DND-41 (cell line): ENCODE results near the gene MAN2B2.

Experiments used
- ATAC-seq: fragments of 200-7000 bp; cut with Tn5 transposase; 3 replicates; pipeline ENCODE4 v1.9.1; 2021; ENCODE audit warnings: low read depth; ENCODE audit not compliant: insufficient read depth
- DNase-seq: peaks from one replicate; pipeline ENCODE4 v3.0.0-alpha.2; 2020
- H2AFZ ChIP-seq: 2 replicates; pipeline ENCODE4 v1.6.0; 2012; ENCODE audit warnings: low read depth, low read length
- H3K27ac ChIP-seq: 2 replicates; pipeline ENCODE4 v1.5.1; 2012; ENCODE audit warnings: low read length, inconsistent platforms
- H3K27me3 ChIP-seq: fragments of 200-600 bp; sonication (generic); 2 replicates; pipeline ENCODE4 v1.6.0; 2012; ENCODE audit warnings: low read length, mild to moderate bottlenecking, inconsistent platforms; ENCODE audit not compliant: insufficient read depth, poor library complexity
- H3K36me3 ChIP-seq: 2 replicates; pipeline ENCODE4 v1.5.1; 2012; ENCODE audit warnings: low read length, inconsistent platforms; ENCODE audit not compliant: insufficient read depth
- H3K4me1 ChIP-seq: 2 replicates; pipeline ENCODE4 v1.5.1; 2012; ENCODE audit warnings: mild to moderate bottlenecking, low read length; ENCODE audit not compliant: insufficient read depth
- H3K4me2 ChIP-seq: 2 replicates; pipeline ENCODE4 v1.6.0; 2012; ENCODE audit warnings: mild to moderate bottlenecking, moderate library complexity, low read length, inconsistent platforms; ENCODE audit not compliant: insufficient read depth
- H3K4me3 ChIP-seq, 2 experiments: fragments of 200-600 bp in 1 of 2; shearing (Covaris generic) in 1 of 2; 2 replicates each; pipeline ENCODE4 v1.5.1; 2012 to 2016; ENCODE audit warnings: inconsistent platforms in 2 of 2, low read length in 2 of 2, mild to moderate bottlenecking in 2 of 2, low read depth in 1 of 2, moderate library complexity in 1 of 2
- H3K79me2 ChIP-seq: 2 replicates; pipeline ENCODE4 v1.6.0; 2012; ENCODE audit warnings: low read length, inconsistent platforms; ENCODE audit not compliant: insufficient read depth
- H3K9ac ChIP-seq: 2 replicates; pipeline ENCODE4 v1.6.0; 2012; ENCODE audit warnings: low read depth, mild to moderate bottlenecking, inconsistent platforms, low read length, moderate library complexity
- H3K9me3 ChIP-seq: 2 replicates; pipeline ENCODE4 v1.5.1; 2012; ENCODE audit warnings: low read length, moderate library complexity, mild to moderate bottlenecking, inconsistent platforms; ENCODE audit not compliant: insufficient read depth, severe bottlenecking
- H4K20me1 ChIP-seq: 2 replicates; pipeline ENCODE4 v1.6.0; 2012; ENCODE audit warnings: low read length; ENCODE audit not compliant: insufficient read depth
- EZH2 ChIP-seq: IDR thresholded peaks from 3 replicates; pipeline ENCODE4 v1.6.1; 2012; ENCODE audit warnings: borderline replicate concordance, low read depth, mild to moderate bottlenecking, moderate library complexity, low read length, inconsistent platforms; ENCODE audit not compliant: severe bottlenecking
- TF ChIP-seq, protein P1 (sequence below): IDR thresholded peaks from 2 replicates; pipeline ENCODE4 v1.5.1; 2012; ENCODE audit warnings: borderline replicate concordance, low read length, moderate library complexity, mild to moderate bottlenecking; ENCODE audit not compliant: poor library complexity, severe bottlenecking; ENCODE audit errors: extremely low read depth

The MAN2B2 gene

GRCh38 chr4:6640292-6641163 lies 65.5 kb downstream of the MAN2B2 start, which contains the start of gene MRFAP1:
Gene MRFAP1 (plus strand): TSS chr4:6640685. CDS start chr4:6640863, 178 bp downstream.
- peak within 1 kb of the TSS; percentile 95 for H3K27ac ChIP-seq
- no peak for TF ChIP-seq EZH2
- TF ChIP-seq, protein P1, sequence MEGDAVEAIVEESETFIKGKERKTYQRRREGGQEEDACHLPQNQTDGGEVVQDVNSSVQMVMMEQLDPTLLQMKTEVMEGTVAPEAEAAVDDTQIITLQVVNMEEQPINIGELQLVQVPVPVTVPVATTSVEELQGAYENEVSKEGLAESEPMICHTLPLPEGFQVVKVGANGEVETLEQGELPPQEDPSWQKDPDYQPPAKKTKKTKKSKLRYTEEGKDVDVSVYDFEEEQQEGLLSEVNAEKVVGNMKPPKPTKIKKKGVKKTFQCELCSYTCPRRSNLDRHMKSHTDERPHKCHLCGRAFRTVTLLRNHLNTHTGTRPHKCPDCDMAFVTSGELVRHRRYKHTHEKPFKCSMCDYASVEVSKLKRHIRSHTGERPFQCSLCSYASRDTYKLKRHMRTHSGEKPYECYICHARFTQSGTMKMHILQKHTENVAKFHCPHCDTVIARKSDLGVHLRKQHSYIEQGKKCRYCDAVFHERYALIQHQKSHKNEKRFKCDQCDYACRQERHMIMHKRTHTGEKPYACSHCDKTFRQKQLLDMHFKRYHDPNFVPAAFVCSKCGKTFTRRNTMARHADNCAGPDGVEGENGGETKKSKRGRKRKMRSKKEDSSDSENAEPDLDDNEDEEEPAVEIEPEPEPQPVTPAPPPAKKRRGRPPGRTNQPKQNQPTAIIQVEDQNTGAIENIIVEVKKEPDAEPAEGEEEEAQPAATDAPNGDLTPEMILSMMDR, result no peak

DNA sequence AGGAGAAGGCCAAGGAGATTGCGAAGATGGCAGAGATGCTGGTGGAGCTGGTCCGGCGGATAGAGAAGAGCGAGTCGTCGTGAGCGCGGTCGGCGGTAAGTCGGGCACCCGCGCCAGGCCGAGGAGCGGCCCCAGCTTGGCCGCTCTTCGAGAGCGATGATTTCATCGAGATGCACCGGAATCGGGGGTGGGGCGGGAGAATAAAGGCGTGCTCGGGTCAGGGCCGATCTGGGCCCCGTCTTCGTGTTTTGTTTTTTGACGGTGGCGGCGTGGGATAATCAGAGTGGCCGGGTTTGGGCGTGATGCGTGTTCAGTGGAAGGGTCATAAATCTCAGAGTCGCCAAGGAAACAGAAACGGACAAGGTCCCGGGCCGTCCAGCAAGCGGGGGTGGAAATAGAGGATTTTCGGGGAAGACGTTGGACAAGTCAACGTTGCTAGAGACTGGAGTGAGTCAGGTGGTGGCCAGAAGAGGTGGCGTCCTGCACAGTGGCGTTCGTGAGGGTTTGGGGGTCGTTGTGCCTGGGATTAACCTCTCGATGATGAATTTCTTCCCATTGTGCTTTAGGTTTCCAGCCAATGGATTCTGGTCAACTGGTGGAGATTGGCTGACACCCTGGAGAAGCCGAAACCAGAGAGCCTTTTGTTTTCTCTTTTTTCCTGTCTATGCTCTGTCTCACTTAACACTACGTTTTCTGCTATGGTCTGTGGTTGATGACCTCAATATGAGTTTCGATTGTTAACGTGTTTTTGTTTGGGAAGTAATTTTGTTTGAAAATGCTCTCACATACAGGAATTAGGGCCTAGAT lies 66.4 kb downstream of the MAN2B2 start:
- DNase-seq, result peak; percentile 45
- Histone ChIP-seq H3K27me3 (no peaks in the 10 kb centered on the region), H3K4me3 (peak overlapping the region; percentile 67 to 81), H3K9ac (peak overlapping the region; percentile 87), H3K4me2 (peak overlapping the region; percentile 79), H2AFZ (peak overlapping the region; percentile 99; the same call in 1 of the 2 replicates), H3K27ac (peak overlapping the region; percentile 95), H3K4me1 (peaks cover 35% of the 10 kb centered on the region), H3K36me3 (peaks cover 33% of the 10 kb centered on the region), H4K20me1 (peaks cover 25% of the 10 kb centered on the region), H3K79me2 (peaks cover 45% of the 10 kb centered on the region), H3K9me3 (no peaks in the 10 kb centered on the region)
- peak; percentile 43 for ATAC-seq
- no peak for TF ChIP-seq EZH2

More at GRCh38 chr4:6640292-6641163, 65.5 kb downstream of the MAN2B2 start, which contains the start of gene MRFAP1:
- peak within 1 kb of the TSS; percentile 87 for H3K9ac ChIP-seq
- H3K36me3 ChIP-seq, result peaks cover 33% of the 10 kb centered on the region
- no peaks in the 10 kb centered on the region for H3K27me3 ChIP-seq
- no peaks in the 10 kb centered on the region for H3K9me3 ChIP-seq
- H3K4me3 ChIP-seq, result peak within 1 kb of the TSS; percentile 67 to 81
- peaks cover 25% of the 10 kb centered on the region for H4K20me1 ChIP-seq
- H3K79me2 ChIP-seq, result peaks cover 49% of the 10 kb centered on the region
- DNase-seq (peak; percentile 95), ATAC-seq (peak; percentile 81)
- peaks cover 35% of the 10 kb centered on the region for H3K4me1 ChIP-seq
- H3K4me2 ChIP-seq, result peak within 1 kb of the TSS; percentile 92
- peak within 1 kb of the TSS; percentile 99 for H2AFZ ChIP-seq

DNA sequence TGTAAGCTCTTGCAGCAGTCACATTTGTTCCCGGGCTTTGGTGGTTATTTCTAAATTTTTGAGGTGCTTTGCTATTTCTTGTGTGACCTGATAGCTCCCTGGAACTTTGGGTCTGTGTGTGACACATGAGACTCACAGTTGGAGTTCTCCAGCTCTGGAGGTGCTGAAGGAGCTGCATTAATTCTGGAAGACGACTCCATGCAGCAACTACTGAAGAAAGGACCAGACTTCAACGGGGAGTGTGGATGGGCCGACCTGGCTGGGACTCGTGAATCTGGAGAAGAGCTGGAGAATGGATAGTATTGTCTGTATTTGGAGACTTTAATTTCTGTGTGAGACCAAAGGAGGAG lies 67.0 kb downstream of the MAN2B2 start:
- Histone ChIP-seq H3K9me3 (no peaks in the 10 kb centered on the region), H3K27me3 (no peaks in the 10 kb centered on the region), H3K79me2 (peaks cover 45% of the 10 kb centered on the region), H3K27ac (peak overlapping the region; percentile 95), H2AFZ (no peak overlapping the region), H3K9ac (peak overlapping the region; percentile 87), H3K4me3 (peak overlapping the region; percentile 67 to 81; a peak in 3 of 4 replicates), H3K4me2 (peak overlapping the region; percentile 79), H4K20me1 (peaks cover 25% of the 10 kb centered on the region), H3K4me1 (peaks cover 35% of the 10 kb centered on the region), H3K36me3 (peaks cover 33% of the 10 kb centered on the region)
- no peak for DNase-seq
- no peak for ATAC-seq
- TF ChIP-seq EZH2, result no peak
- TF ChIP-seq, protein P1, result no peak
